Spleen (tissue), 7 donors: ENCODE measurements around the gene TRPM2.

ENCODE experiments used
- POLR2A ChIP-seq, 3 donors: fragments of 450-650 bp; IDR thresholded peaks; one replicate each; pipeline ENCODE4 v1.5.1; 2017; ENCODE audit warnings: antibody characterized with exemption in 3 of 3, mild to moderate bottlenecking in 1 of 3
- TF ChIP-seq, protein P1 (sequence below), 11 experiments: fragments of 200-600 bp in 7 of 11; fragments of 450-650 bp in 4 of 11; sonication (generic) in 4 of 11; IDR thresholded peaks in 8 of 11; conservative IDR thresholded peaks in 3 of 11; 1 replicate in 7 of 11; 2 replicates in 4 of 11; pipeline versions ENCODE4 v1.4.0 to v1.8.0; 2016 to 2021; ENCODE audit warnings: antibody characterized with exemption in 11 of 11, inconsistent platforms in 4 of 11, mild to moderate bottlenecking in 1 of 11
- donor health status: DM: no; HTN: no; CAD: no; lungs with moderate emphysema.
- donor health status: DM: no; HTN: no; CAD: no.
- donor health status: DM: no; HTN: no; CAD: no.

DNA sequence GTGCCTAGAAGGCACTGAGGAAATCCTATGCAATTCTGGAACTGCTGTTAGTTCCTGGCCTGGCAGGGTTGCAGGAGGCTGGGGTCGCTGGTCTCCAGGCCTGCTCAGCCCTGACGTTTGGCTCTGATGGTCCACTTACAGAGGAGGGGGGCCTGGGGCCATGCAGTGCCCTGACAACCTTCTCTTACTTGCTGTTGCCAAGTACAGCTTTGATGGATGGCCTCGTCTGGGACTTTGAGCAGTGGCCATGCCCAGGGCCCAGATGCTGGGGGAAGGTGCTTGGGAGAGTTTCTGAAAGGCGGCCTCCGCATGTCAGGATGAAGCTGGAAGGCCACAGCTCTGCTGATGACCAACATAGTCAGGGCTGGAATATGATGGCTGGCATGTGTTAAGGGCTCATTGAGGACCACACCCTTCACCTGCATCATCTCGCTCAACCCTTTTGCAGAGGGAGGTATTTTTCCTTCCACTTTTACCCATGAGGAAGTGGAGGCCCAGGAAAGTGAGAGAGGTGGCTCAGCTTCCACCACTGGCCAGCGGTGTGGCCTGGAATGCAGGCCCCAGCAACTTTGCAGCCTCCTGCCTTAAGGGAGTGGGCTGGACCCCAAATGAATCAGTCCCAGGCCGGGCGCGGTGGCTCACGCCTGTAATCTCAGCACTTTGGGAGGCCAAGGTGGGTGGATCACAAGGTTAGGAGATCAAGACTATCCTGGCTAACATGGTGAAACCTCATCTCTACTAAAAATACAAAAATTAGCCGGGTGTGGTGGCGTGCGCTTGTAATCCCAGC is 67.2 kb downstream of the TRPM2 start:
- TF ChIP-seq, protein P1, sequence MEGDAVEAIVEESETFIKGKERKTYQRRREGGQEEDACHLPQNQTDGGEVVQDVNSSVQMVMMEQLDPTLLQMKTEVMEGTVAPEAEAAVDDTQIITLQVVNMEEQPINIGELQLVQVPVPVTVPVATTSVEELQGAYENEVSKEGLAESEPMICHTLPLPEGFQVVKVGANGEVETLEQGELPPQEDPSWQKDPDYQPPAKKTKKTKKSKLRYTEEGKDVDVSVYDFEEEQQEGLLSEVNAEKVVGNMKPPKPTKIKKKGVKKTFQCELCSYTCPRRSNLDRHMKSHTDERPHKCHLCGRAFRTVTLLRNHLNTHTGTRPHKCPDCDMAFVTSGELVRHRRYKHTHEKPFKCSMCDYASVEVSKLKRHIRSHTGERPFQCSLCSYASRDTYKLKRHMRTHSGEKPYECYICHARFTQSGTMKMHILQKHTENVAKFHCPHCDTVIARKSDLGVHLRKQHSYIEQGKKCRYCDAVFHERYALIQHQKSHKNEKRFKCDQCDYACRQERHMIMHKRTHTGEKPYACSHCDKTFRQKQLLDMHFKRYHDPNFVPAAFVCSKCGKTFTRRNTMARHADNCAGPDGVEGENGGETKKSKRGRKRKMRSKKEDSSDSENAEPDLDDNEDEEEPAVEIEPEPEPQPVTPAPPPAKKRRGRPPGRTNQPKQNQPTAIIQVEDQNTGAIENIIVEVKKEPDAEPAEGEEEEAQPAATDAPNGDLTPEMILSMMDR (IDR thresholded peaks at IDR 0.05 in 8 of 11, conservative IDR thresholded peaks at IDR 0.05 in 3 of 11), result no peak
- TF ChIP-seq POLR2A (IDR thresholded peaks at IDR 0.05), result no peak
